HT1080 (cell line): ENCODE measurements around the gene DNAJC8. TPM values are rescaled to one million over a fixed set of nuclear protein-coding genes. Genes with fewer than 3 reads are reported as not detected.
A peak's percentile ranks its signal among the peaks of the same experiment; 100 is the strongest.

Experiments
- DNase-seq: peaks from one replicate; pipeline ENCODE4 v3.0.0-alpha.2; 2015; ENCODE audit warnings: low read depth
- total RNA-seq: library from RNA; depleted of rRNA; stranded (reverse); fragments of >200 nt; shearing (Covaris generic); gene quantifications from 2 replicates; pipeline ENCODE4 v1.2.3, GENCODE V29; 2014

DNAJC8 gene
- total RNA-seq, 1 experiment from 2014 or later: 85.2 TPM

GRCh38 chr1:28256197-28256827, 23.5 kb upstream of the DNAJC8 start:
- DNase-seq: no peak

GRCh38 chr1:28249866-28250295, 17.1 kb upstream of the DNAJC8 start:
- DNase-seq: no peak

GRCh38 chr1:28249013-28249865, 16.4 kb upstream of the DNAJC8 start:
- peak; percentile 74 for DNase-seq

- peak; percentile 79 for DNase-seq
These were observed 15.6 kb upstream of the DNAJC8 start for GRCh38 chr1:28248273-28249012.

- no peak for DNase-seq
These were observed 14.9 kb upstream of the DNAJC8 start for GRCh38 chr1:28247612-28248272.

DNA sequence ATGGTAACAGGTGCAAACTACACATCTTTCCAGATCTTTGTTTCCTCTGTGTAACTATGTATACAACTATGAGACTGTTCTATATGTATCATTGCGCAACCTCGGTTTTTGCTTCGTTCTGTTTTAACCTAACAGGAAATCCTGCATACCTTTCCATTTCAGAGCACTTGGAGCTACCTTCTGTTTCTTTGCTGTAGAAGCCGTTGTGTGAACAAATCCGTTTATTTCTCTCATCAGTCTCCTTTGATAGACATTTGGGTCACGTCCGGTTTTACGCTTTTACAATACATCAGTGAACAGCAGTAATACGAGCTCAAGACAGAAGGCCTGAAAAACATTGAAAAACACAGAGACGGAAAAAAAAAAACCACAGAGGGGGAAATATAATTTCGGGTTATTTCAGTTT, 13.6 kb upstream of the DNAJC8 start:
- DNase-seq: no peak

- no peak for DNase-seq
These were observed 11.9 kb upstream of the DNAJC8 start for GRCh38 chr1:28244549-28245251.

- no peak for DNase-seq
These were observed 11.0 kb upstream of the DNAJC8 start for GRCh38 chr1:28243685-28244311.

GRCh38 chr1:28241638-28242241, 8.9 kb upstream of the DNAJC8 start:
- DNase-seq: no peak

DNA sequence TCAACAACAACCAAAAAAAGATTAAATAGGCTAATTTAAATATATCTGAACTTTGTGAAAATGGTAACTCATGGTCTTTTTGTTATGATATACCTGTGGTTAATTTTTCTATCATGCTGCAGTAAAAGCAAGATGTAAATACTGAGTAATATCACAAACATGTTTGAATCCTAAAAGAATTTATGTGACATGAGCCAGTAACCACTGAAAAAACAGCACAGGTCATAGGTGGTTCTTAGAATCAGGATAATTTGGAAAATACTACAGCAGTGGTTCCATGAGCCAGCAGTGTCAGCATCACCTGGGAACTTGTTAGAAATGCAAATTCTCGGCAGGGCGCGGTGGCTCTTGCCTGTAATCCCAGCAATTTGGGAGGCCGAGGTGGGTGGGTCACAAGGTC, 7.2 kb upstream of the DNAJC8 start:
- DNase-seq: no peak

DNA sequence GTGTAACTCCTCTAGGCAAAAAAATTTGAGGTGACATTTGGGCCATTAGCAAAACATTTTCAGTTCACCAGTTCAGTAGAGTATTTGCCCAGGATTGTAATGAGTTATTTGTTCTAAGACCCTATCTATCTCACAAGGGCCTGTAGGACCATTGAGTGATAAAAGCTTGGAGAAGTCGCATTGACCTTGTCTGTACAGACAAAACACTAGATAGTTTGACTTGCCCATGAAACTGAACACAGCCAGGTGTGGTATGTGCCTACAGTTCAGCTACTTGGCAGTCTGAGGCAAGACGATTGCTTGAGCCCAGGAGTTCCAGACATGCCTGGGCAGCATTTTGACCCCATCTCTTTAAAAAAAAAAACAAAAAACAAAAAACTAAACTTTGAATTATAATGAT, 6.2 kb upstream of the DNAJC8 start:
- no peak for DNase-seq

GRCh38 chr1:28236656-28237322, 4.0 kb upstream of the DNAJC8 start:
- no peak for DNase-seq

- DNase-seq: peak; percentile 98
These were observed 3.2 kb upstream of the DNAJC8 start, which contains the start of gene ATP5IF1 for GRCh38 chr1:28235755-28236655. Gene ATP5IF1, plus strand, starts transcription at chr1:28236124. Its CDS starts 60 bp downstream, at chr1:28236184.

- no peak for DNase-seq
These were observed 406 bp upstream of the DNAJC8 start for GRCh38 chr1:28233264-28233606.

DNA sequence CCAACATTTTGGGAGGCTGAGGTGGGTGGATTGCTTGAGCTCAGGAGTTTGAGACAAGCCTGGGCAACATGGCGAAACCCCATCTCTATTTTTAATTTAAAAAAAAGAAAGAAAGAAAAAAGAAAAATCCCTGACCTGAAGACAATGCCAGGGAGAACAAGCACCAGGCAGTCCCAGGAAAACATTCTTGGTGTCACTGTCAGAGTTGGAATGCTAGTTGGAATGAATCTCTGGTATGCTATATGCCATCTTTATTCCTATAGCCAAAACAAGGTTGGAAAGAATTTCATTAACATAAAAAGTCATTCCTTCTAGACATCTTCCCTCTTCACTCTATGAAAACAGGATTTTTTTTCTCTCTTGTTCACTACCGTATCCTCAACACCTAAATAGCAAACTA, 2.8 kb downstream of the DNAJC8 start:
- no peak for DNase-seq

DNA sequence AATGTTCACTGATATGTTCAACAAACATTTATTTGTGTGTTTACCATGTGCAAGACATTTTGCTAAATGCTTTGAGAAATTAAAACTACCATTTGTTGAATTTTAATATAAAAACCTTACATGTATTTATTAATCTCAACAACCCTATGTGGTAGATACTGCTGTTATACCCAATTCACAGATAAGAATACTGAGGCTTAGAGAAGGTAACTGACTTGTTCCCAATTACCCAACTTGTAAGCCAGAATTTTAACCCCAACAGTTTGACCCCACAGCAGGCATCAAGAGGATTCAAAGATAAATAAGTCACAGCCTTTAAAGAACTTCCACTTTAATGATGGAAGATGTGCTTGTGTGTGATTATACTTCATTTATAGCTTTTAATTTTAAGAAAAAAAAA, 3.7 kb downstream of the DNAJC8 start:
- no peak for DNase-seq

DNA sequence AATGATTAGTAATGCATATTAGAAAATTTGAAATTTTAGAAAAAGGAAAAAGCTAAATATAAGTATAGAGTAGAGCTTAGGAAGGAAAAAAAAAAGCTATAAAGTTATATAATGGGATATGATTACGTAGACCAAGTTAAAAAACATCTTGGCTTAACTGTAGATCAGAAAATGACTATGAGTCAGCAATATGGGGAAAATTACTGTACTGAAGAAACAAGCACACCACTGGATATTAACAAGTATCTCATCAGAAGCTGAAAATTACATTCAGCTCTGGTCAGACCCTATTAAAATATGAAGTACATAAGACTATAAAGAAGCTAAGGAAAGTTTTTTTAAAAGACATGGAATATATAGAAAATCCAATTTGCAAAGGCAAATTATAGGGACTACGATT, 19.5 kb downstream of the DNAJC8 start:
- no peak for DNase-seq

GRCh38 chr1:28209700-28210099, 23.1 kb downstream of the DNAJC8 start:
- no peak for DNase-seq
